Bronchial epithelial cell (primary cell): ENCODE results near the gene AOPEP. TPM values are rescaled to one million over a fixed set of nuclear protein-coding genes. Genes with fewer than 3 reads are reported as not detected.

Experiments
- DNase-seq: peaks from one replicate; pipeline ENCODE4 v3.0.0-alpha.2; 2010; ENCODE audit warnings: low read depth
- FAIRE-seq: peaks from 2 replicates; lab custom pipeline; 2011; peaks lifted over from hg19 to GRCh38; lab: Jason Lieb, UNC
- H3K27me3 ChIP-seq: 2 replicates; pipeline ENCODE4 v1.5.1; 2011; ENCODE audit warnings: low read length; ENCODE audit not compliant: control insufficient read depth, insufficient read depth
- H3K36me3 ChIP-seq: 2 replicates; pipeline ENCODE4 v1.5.1; 2011; ENCODE audit warnings: low read length; ENCODE audit not compliant: control insufficient read depth, insufficient read depth
- H3K4me3 ChIP-seq: 2 replicates; pipeline ENCODE4 v1.5.1; 2011; ENCODE audit warnings: mild to moderate bottlenecking, low read depth, low read length, control low read depth
- total RNA-seq: library from RNA; depleted of rRNA; stranded (reverse); fragments of >200 nt; gene quantifications from 2 replicates; pipeline ENCODE4 v1.2.1, GENCODE V29; 2014
- TF ChIP-seq, protein P1 (sequence below): IDR thresholded peaks from 2 replicates; pipeline ENCODE4 v1.5.1; 2011; ENCODE audit warnings: mild to moderate bottlenecking, moderate library complexity, low read length, control low read depth, inconsistent platforms; ENCODE audit not compliant: insufficient read depth, severe bottlenecking

Gene AOPEP
- total RNA-seq, 1 donor from 2014 or later = 91.1 TPM

- DNase-seq (no peak), FAIRE-seq (no peak)
- Histone ChIP-seq H3K36me3 (peaks cover 10% of the 10 kb centered on the region), H3K27me3 (no peaks in the 10 kb centered on the region), H3K4me3 (no peak overlapping the region)
- TF ChIP-seq, protein P1, sequence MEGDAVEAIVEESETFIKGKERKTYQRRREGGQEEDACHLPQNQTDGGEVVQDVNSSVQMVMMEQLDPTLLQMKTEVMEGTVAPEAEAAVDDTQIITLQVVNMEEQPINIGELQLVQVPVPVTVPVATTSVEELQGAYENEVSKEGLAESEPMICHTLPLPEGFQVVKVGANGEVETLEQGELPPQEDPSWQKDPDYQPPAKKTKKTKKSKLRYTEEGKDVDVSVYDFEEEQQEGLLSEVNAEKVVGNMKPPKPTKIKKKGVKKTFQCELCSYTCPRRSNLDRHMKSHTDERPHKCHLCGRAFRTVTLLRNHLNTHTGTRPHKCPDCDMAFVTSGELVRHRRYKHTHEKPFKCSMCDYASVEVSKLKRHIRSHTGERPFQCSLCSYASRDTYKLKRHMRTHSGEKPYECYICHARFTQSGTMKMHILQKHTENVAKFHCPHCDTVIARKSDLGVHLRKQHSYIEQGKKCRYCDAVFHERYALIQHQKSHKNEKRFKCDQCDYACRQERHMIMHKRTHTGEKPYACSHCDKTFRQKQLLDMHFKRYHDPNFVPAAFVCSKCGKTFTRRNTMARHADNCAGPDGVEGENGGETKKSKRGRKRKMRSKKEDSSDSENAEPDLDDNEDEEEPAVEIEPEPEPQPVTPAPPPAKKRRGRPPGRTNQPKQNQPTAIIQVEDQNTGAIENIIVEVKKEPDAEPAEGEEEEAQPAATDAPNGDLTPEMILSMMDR = no peak
Observed at GRCh38 chr9:95028853-95029219, 302.3 kb downstream of the AOPEP start.

- TF ChIP-seq, protein P1 = no peak
- DNase-seq (no peak), FAIRE-seq (no peak)
- no peak overlapping the region for H3K4me3 ChIP-seq
- H3K27me3 ChIP-seq = no peaks in the 10 kb centered on the region
- peaks cover 10% of the 10 kb centered on the region for H3K36me3 ChIP-seq
Observed at GRCh38 chr9:95029288-95029687, 302.8 kb downstream of the AOPEP start.

DNA sequence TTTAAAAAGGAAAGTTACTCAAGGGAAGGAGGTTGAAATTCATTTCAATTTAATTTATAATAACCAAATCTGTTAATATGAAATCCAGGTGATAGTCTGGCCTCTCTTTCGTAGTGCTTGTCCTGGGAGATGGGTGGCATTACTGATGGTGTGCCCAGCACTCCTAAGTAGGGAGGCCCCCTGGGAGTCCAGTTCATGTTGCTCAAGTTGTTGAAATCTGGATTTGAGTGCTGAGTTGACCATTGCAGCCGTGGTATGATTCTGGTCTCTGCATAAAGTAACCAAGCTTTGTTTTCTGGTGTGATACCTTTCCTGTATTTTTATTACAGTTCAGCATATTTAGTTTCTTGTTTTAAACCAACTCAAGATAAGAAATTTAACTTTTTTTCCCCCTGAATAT, 303.2 kb downstream of the AOPEP start:
- no peak for FAIRE-seq
- TF ChIP-seq, protein P1 = no peak
- H3K4me3 ChIP-seq = no peak overlapping the region
- H3K27me3 ChIP-seq = no peaks in the 10 kb centered on the region
- H3K36me3 ChIP-seq = peaks cover 10% of the 10 kb centered on the region
- DNase-seq = no peak

DNA sequence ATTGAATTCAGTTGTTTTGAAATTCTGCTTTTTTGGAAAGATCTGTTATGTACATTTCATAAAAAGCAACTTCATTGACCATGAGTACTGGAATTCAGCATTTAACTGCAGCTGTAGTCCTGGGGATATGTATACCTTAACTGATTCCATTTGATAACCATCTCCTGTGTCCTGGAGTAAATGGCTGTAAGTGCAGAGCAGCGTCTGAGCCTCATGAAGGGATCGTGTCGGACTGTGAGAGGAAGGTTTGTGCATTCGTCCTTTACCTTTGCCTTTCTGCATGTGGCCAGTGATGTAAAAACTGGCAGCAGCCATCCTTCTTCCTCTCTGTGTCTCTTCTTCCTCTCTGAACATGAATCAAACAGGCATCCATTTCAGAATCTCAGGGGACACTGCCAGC, 303.8 kb downstream of the AOPEP start:
- Histone ChIP-seq H3K36me3 (peaks cover 10% of the 10 kb centered on the region), H3K4me3 (no peak overlapping the region), H3K27me3 (no peaks in the 10 kb centered on the region)
- TF ChIP-seq, protein P1 = no peak
- FAIRE-seq (peak; percentile 13), DNase-seq (no peak)

GRCh38 chr9:95030920-95031642, 304.6 kb downstream of the AOPEP start:
- H3K27me3 ChIP-seq = no peaks in the 10 kb centered on the region
- peaks cover 9% of the 10 kb centered on the region for H3K36me3 ChIP-seq
- no peak for DNase-seq
- H3K4me3 ChIP-seq = no peak overlapping the region
- FAIRE-seq = no peak
- TF ChIP-seq, protein P1 = no peak
